GM21381 (cell line): ENCODE results near the gene CHAF1A.

Experiments used
- ATAC-seq: cut with Tn5 transposase; IDR thresholded peaks from one replicate; pipeline ENCODE4 v1.9.1; 2021; ENCODE audit warnings: mild to moderate bottlenecking, moderate library complexity; ENCODE audit not compliant: unreplicated experiment

The CHAF1A gene

DNA sequence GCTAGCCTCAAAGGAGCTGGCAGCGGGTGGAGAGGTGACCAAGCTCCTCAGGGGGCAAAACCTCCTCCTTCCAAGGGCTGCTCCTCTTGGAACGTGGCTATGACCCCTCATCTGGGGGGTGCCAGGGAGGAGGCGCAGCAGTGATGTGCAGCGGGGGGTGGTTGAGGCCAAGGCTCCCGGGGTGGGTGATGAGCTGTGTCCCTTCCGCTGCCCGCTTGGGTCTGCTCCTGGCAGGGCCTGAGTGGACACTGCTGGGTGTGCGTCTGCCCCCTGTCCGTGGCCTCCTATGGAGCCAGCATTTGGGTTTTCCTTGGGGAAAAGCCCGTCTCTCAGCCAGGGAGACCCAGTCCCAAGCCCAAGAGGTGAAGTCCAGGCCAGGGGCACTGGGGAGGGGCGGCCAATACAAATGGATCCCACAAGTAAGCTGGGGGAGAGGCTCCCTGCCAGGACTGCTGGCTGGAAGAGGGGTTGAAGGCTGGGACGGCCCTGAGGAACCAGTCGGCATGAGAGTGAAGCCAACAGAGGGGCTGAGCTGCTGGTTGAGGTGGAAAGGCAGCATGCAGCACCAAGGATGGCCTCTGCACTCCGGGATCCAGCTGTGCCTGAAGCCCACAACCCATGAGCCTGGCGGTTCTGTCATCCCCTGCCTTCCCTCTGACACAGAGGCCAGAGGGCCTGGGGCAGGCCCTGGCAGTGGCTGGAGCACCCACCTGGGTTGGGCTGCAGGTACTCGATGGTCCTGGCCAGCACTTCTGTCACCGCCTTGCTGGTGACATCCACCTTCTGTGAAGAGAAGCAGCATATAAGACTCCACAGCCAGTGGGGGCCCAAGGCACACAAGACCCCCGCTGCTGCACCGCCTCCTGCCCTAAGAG lies 36.4 kb upstream of the CHAF1A start:
- no peak for ATAC-seq

- ATAC-seq: no peak
Observed at GRCh38 chr19:4366666-4367335, 35.6 kb upstream of the CHAF1A start.

DNA sequence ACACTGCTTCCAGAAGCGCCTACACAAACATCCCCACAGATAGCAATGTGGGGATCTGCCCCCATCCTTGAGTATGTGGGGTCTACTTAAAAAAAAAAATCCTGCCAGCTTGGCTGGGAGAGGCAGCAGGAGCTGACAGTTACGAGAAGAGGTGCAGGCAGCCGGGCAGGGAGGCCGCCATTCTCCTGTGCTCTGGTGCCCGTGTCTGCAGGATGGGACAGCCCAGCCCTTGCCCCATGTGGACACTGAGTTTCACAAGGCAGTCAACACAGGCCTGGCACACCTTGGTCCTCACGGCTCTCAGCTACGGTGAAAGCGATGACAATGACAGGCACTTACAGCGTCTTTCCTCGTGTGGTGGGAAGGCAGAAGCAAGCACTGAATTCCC lies 35.1 kb upstream of the CHAF1A start:
- ATAC-seq: no peak

- no peak for ATAC-seq
Observed at GRCh38 chr19:4367781-4368127, 34.7 kb upstream of the CHAF1A start.

- no peak for ATAC-seq
Observed at GRCh38 chr19:4368128-4368820, 34.2 kb upstream of the CHAF1A start.

GRCh38 chr19:4369109-4369887 lies 33.1 kb upstream of the CHAF1A start:
- peak; percentile 57 for ATAC-seq

GRCh38 chr19:4369888-4370260 lies 32.6 kb upstream of the CHAF1A start:
- ATAC-seq: peak; percentile 33

GRCh38 chr19:4370418-4371041 lies 31.9 kb upstream of the CHAF1A start:
- ATAC-seq: no peak

DNA sequence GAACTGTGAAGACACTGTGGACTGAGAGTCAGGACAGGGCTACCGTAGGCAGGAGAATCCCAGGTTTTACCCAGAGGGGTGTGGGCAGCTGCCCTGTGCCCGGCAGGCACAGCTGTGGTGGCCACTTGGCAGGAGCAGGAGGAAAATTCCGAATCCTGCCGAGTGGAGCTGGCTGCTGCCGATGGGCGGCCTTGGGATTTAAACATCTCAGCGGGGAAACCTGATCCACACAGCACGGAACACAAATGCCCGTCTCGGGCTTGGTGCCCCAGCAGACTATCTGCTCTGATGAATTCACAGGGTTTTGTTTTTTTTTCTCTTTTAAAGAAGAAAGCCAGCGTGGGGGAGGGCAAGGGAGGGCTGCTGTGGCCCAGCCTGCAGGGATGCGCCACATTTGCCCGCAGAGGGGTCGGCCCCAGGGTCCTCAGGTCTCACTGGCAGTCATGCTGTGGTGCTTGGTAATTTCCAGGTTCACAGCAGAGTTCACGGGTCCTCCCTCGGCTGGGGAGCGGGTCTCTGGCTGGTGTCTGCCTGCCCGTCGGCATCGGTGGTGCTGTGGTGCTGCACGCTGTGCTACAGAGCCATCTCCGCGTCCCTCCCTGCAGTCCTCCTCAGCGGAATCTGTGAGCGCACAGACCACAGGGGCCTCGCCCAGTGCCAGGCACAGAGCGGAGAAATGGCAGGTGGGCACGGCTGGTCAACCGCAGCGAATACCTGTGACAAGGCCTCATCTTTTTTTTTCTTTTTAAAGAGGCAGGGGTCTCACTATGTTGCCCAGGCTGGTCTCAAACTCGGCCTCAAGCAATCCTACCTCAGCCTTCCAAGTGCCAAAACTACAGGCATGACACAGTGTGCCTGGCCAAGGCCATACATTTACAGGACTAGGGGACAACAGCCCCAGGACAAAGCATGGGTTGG lies 30.9 kb upstream of the CHAF1A start:
- ATAC-seq: no peak

DNA sequence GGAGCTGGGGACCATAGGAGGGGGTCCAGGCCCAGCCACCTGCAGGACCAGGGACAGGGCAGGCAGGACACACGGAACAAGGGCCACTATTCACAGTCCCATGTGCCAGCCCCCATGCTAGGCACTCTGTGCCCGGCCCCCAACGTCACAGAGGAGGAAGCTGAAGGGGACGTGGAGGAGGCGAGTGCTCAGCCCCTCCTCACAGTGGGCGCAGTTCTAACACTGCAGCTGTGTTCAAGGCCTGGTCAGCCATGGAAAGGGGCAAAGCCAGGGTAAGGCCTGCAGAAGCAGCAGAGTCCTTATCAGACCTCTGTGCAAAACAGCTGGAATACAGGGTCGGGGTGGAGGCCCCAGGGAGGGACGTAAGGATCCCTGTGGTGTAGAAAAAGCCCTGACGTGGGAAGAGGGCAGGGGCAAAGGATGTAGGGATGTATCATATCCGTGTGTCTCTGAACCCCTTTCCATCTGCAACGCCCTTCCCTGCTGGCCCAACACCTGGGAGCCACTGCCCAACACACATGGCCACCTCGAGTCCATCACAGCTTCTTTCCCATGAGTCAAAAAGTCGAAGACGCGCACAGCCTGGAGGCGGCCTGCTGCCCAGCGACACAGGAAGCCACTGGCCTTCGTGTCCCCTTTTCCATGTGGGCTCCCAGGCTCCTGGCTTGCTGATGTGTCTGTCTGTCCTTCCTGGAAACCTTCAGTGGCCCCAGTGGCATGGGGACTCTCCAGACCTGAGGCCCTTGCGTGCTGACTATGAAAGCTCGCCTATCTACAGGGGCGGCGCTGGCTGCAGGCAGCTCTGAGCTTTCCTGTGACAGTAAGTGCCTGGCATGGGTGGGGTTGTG lies 30.1 kb upstream of the CHAF1A start:
- ATAC-seq: no peak

DNA sequence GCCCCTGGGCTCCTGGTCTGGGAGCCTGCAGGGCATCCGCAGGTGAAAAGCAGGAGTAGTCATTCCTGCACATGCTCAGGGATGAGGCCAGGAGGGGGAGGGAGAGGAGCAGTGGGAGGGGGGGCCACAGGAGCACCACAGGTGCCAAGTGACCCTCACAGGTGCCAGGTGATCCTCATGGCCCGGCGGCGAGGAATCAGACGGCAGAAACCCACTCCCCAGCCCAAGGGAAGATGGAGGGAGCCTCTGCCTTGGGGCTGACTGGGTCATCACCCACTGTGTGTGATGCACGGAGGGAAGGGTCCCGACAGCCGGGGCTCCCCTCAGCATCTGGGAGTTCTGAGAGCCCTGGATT lies 29.4 kb upstream of the CHAF1A start:
- no peak for ATAC-seq

- ATAC-seq: no peak
Observed at GRCh38 chr19:4373601-4374497, 28.6 kb upstream of the CHAF1A start.

GRCh38 chr19:4374498-4375163 lies 27.8 kb upstream of the CHAF1A start:
- ATAC-seq: no peak

- ATAC-seq: peak; percentile 43
Observed at GRCh38 chr19:4375164-4376027, 27.0 kb upstream of the CHAF1A start.

GRCh38 chr19:4376028-4376670 lies 26.3 kb upstream of the CHAF1A start:
- no peak for ATAC-seq

DNA sequence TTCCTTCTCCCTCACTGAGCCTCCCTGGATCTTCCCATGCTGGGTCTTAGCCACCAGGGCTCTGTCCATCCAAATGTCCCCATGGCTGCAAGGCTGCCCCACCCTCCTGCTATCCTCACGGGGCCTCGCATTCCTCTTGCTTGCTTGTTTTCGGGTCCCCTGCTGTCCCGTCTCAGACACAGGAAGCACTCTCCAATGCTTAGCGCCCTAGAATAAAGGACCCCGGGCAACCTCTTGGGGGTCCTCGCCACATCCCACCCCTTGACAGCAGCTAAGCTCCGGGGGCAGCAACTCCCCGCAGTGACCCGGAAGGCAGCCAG lies 25.8 kb upstream of the CHAF1A start:
- ATAC-seq: no peak
